Thoracic aorta (tissue), 2 donors: ENCODE measurements around the gene TFF2. TPM values are rescaled to one million over a fixed set of nuclear protein-coding genes. Genes with fewer than 3 reads are reported as not detected.

ENCODE experiments used
- ATAC-seq: fragments of 150-250 bp; one replicate; pipeline ENCODE4 v1.8.0; 2017; ENCODE audit warnings: low read depth; ENCODE audit not compliant: insufficient number of reproducible peaks, low FRiP score
- DNase-seq: peaks from one replicate; pipeline ENCODE4 v3.0.0-alpha.2; 2020; ENCODE audit warnings: low spot score
- H3K27ac ChIP-seq, 2 donors: fragments of 200-600 bp; sonication (generic); 1 replicate in 1 of 2; 2 replicates in 1 of 2; pipeline ENCODE4 v1.5.1; 2016; ENCODE audit warnings: mild to moderate bottlenecking in 2 of 2, moderate library complexity in 2 of 2
- H3K27me3 ChIP-seq: fragments of 200-600 bp; sonication (generic); replicated peaks from 2 replicates; pipeline ENCODE4 v1.6.0; 2016; ENCODE audit warnings: mild to moderate bottlenecking; ENCODE audit not compliant: insufficient read depth
- H3K36me3 ChIP-seq: fragments of 200-600 bp; sonication (generic); one replicate; pipeline ENCODE4 v1.5.1; 2016
- H3K4me1 ChIP-seq, 2 donors: fragments of 200-600 bp; sonication (generic); 1 replicate in 1 of 2; 2 replicates in 1 of 2; pipeline versions ENCODE4 v1.5.1 to v1.6.0; 2016; ENCODE audit warnings: low read depth in 2 of 2, mild to moderate bottlenecking in 1 of 2; ENCODE audit not compliant: control insufficient read depth in 1 of 2
- H3K4me3 ChIP-seq: fragments of 200-600 bp; sonication (generic); 2 replicates; pipeline ENCODE4 v1.5.1; 2016; ENCODE audit warnings: mild to moderate bottlenecking
- H3K9me3 ChIP-seq: fragments of 200-600 bp; sonication (generic); 2 replicates; pipeline ENCODE4 v1.5.1; 2016
- total RNA-seq, 2 donors: library from RNA; depleted of rRNA; stranded (reverse); fragments of >200 nt; gene quantifications; one replicate each; pipeline versions ENCODE4 v1.1.0 to v1.2.3, GENCODE V29; 2016
- TF ChIP-seq, protein P1 (sequence below): fragments of 200-600 bp; sonication (generic); IDR thresholded peaks from one replicate; pipeline ENCODE4 v1.5.1; 2019; ENCODE audit warnings: antibody characterized with exemption

TFF2 gene
- total RNA-seq, 2 donors from 2014 or later, result 17.0 TPM; not detected in 1

DNA sequence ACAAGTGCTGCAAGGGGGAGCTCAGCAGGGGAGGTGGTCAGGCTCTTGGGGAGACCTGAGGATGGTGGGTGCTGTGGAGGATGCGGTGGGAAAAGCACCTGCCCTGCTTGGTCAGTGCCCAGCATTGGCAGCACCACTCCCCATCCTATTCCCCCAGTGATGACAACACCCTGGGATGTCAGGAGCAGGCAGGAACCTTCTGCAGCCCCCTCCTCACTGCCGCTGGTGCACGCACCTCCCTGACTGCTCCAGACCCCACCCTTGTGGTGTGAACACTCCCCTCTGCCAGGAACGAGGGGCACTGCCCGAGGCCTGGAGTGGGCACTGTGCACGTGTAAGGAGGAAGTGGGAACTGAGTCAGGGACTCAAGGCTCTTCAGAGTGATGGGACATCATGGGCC lies 32.5 kb upstream of the TFF2 start:
- no peaks in the 10 kb centered on the region for H3K36me3 ChIP-seq
- no peak overlapping the region for H3K27ac ChIP-seq
- ATAC-seq (no peak), DNase-seq (no peak)
- H3K27me3 ChIP-seq, result no peaks in the 10 kb centered on the region
- TF ChIP-seq, protein P1, sequence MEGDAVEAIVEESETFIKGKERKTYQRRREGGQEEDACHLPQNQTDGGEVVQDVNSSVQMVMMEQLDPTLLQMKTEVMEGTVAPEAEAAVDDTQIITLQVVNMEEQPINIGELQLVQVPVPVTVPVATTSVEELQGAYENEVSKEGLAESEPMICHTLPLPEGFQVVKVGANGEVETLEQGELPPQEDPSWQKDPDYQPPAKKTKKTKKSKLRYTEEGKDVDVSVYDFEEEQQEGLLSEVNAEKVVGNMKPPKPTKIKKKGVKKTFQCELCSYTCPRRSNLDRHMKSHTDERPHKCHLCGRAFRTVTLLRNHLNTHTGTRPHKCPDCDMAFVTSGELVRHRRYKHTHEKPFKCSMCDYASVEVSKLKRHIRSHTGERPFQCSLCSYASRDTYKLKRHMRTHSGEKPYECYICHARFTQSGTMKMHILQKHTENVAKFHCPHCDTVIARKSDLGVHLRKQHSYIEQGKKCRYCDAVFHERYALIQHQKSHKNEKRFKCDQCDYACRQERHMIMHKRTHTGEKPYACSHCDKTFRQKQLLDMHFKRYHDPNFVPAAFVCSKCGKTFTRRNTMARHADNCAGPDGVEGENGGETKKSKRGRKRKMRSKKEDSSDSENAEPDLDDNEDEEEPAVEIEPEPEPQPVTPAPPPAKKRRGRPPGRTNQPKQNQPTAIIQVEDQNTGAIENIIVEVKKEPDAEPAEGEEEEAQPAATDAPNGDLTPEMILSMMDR, result no peak
- no peaks in the 10 kb centered on the region for H3K9me3 ChIP-seq
- no peak overlapping the region for H3K4me3 ChIP-seq
- H3K4me1 ChIP-seq, result no peaks in the 10 kb centered on the region

DNA sequence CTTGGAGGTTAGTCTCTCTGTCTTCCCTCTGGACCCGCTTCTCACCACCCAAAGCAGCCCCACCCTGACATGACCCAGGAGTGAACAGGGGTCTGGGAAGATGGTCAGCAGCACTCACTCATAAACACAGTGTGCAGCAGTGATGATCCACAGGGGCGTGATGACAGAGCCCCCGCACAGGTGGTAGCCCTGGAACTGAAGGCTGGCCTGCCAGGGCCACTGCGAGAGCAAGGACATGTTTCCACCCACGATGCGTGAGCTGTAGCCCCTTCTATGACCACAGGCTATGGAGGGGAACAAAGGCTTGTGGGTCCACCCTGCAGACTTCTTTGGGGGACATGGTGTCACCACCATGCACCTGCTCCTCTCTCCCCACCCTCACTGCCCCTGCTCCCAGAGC lies 32.1 kb upstream of the TFF2 start:
- ATAC-seq, result no peak
- H3K36me3 ChIP-seq, result no peaks in the 10 kb centered on the region
- H3K9me3 ChIP-seq, result no peaks in the 10 kb centered on the region
- no peaks in the 10 kb centered on the region for H3K27me3 ChIP-seq
- H3K4me3 ChIP-seq, result no peak overlapping the region
- H3K4me1 ChIP-seq, result no peaks in the 10 kb centered on the region
- no peak for DNase-seq
- TF ChIP-seq, protein P1, result no peak
- no peak overlapping the region for H3K27ac ChIP-seq

DNA sequence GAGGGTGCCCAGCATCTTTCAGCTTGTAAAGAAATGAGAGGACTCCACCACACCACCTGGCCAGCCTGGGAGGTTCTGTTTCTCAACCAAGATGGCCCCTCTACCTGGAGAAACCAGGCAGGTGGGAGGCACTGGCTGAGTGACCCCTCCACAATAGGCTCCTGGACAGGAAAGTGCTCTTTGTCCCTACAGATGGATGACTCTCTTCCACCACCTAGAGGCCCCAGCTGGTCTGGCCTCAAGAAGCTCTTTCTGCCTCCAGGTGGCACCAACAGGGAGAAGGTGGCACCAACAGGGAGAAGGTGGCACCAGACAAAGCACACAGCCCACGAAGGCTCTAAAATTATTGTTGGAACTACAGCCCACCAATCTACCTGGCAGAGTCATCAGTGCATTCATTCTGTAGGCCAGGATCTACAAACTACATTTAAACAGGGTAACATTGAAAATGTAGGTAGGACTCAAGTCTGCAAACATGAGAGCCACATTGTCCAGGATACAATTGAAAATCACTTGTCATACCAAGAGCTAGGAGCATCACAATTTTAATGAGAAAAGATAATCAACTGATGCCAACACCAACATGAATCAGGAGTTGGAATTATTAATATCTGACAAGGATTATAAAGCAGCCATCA lies 30.7 kb upstream of the TFF2 start:
- H3K27ac ChIP-seq, result no peak overlapping the region
- no peaks in the 10 kb centered on the region for H3K4me1 ChIP-seq
- H3K27me3 ChIP-seq, result no peaks in the 10 kb centered on the region
- H3K9me3 ChIP-seq, result no peaks in the 10 kb centered on the region
- TF ChIP-seq, protein P1, result no peak
- no peaks in the 10 kb centered on the region for H3K36me3 ChIP-seq
- no peak overlapping the region for H3K4me3 ChIP-seq
- DNase-seq, result no peak
- ATAC-seq, result no peak

DNA sequence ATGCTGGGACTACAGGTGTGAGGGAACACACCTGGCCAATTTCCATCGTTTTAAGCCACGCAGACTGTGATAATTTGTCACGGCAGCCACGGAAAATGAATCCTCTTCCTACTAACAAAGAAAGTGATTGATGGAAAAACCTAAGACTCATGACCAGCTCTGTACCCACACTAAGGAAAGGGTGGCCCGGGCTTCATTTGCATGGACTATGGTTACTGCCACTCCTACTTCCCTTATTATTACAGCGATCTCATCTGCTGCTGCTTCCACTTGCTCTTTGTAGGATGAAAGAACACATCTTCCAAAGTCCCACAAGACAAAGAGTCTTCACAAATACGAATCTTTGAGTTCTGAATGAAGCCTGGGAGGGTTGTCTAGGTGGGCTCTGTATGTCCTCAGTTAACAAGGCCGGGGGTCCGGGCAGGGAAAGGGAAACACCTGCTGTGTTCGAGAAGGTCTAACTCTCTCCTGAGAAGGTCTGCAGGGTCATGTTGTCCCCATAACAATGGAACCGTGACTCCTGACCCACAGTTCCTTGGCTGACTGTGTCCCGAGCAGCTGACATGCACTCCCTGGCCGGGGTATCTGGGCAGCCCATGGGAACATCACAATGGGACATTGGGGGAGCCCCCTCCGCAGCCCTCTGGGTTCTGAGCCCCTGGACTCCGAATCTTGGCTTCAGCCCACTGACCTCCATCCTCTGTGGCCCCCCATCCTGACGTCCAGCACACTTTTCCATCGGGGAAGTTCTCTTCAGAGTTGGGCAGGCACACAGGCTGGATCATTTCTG lies 28.8 kb upstream of the TFF2 start:
- TF ChIP-seq, protein P1, result no peak
- Histone ChIP-seq H3K9me3 (no peaks in the 10 kb centered on the region), H3K36me3 (no peaks in the 10 kb centered on the region), H3K27me3 (no peaks in the 10 kb centered on the region), H3K4me1 (no peaks in the 10 kb centered on the region), H3K27ac (no peak overlapping the region), H3K4me3 (no peak overlapping the region)
- no peak for DNase-seq
- ATAC-seq, result no peak

DNA sequence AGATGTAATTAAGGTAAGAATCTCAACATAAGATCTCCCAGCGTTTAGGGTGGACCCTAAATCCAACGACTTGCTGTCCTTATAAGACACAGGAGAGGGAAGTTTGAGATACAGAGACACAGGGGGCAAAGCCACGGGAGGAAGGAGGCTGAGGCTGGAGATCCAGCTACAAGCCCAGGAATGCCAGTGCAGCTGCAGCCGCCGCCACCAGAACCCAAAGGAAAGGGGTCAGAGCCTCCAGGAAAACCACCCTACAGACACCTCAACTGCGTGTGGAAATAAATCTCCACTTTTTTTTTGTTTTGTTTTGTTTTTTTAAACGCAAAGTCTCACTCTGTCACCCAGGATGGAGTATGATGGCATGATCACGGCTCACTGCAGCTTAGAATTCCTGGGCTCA lies 27.6 kb upstream of the TFF2 start:
- no peak overlapping the region for H3K4me3 ChIP-seq

More for the DNA sequence above, 27.6 kb upstream of the TFF2 start:
- Histone ChIP-seq H3K4me1 (no peaks in the 10 kb centered on the region), H3K9me3 (no peaks in the 10 kb centered on the region), H3K27me3 (no peaks in the 10 kb centered on the region), H3K27ac (no peak overlapping the region), H3K36me3 (no peaks in the 10 kb centered on the region)
- DNase-seq, result no peak
- TF ChIP-seq, protein P1, result no peak
- no peak for ATAC-seq
